GM06990 (cell line): Measurements from ENCODE around the gene TM4SF1.

Experiments
- DNase-seq: peaks from one replicate; pipeline ENCODE4 v3.0.0-alpha.2; 2011; ENCODE audit not compliant: insufficient read length; ENCODE audit errors: extremely low read depth
- H3K27me3 ChIP-seq: replicated peaks from 2 replicates; pipeline ENCODE4 v1.6.0; 2011; ENCODE audit warnings: low read length; ENCODE audit not compliant: control insufficient read depth, insufficient read depth
- H3K36me3 ChIP-seq: 2 replicates; pipeline ENCODE4 v1.5.1; 2011; ENCODE audit warnings: low read length; ENCODE audit not compliant: control insufficient read depth, insufficient read depth
- H3K4me3 ChIP-seq: replicated peaks from 2 replicates; pipeline ENCODE4 v1.5.1; 2011; ENCODE audit warnings: low read depth, mild to moderate bottlenecking, control low read depth, low read length
- TF ChIP-seq, protein P1 (sequence below): IDR thresholded peaks from 2 replicates; pipeline ENCODE4 v1.5.1; 2011; ENCODE audit warnings: low read length, control low read depth, mild to moderate bottlenecking, inconsistent platforms; ENCODE audit not compliant: insufficient read depth, poor library complexity, severe bottlenecking

TM4SF1 gene

GRCh38 chr3:149368201-149368673 lies 9.2 kb downstream of the TM4SF1 start:
- no peak overlapping the region for H3K4me3 ChIP-seq
- TF ChIP-seq, protein P1, sequence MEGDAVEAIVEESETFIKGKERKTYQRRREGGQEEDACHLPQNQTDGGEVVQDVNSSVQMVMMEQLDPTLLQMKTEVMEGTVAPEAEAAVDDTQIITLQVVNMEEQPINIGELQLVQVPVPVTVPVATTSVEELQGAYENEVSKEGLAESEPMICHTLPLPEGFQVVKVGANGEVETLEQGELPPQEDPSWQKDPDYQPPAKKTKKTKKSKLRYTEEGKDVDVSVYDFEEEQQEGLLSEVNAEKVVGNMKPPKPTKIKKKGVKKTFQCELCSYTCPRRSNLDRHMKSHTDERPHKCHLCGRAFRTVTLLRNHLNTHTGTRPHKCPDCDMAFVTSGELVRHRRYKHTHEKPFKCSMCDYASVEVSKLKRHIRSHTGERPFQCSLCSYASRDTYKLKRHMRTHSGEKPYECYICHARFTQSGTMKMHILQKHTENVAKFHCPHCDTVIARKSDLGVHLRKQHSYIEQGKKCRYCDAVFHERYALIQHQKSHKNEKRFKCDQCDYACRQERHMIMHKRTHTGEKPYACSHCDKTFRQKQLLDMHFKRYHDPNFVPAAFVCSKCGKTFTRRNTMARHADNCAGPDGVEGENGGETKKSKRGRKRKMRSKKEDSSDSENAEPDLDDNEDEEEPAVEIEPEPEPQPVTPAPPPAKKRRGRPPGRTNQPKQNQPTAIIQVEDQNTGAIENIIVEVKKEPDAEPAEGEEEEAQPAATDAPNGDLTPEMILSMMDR: no peak
- H3K27me3 ChIP-seq: no peaks in the 10 kb centered on the region
- no peaks in the 10 kb centered on the region for H3K36me3 ChIP-seq
- no peak for DNase-seq

DNA sequence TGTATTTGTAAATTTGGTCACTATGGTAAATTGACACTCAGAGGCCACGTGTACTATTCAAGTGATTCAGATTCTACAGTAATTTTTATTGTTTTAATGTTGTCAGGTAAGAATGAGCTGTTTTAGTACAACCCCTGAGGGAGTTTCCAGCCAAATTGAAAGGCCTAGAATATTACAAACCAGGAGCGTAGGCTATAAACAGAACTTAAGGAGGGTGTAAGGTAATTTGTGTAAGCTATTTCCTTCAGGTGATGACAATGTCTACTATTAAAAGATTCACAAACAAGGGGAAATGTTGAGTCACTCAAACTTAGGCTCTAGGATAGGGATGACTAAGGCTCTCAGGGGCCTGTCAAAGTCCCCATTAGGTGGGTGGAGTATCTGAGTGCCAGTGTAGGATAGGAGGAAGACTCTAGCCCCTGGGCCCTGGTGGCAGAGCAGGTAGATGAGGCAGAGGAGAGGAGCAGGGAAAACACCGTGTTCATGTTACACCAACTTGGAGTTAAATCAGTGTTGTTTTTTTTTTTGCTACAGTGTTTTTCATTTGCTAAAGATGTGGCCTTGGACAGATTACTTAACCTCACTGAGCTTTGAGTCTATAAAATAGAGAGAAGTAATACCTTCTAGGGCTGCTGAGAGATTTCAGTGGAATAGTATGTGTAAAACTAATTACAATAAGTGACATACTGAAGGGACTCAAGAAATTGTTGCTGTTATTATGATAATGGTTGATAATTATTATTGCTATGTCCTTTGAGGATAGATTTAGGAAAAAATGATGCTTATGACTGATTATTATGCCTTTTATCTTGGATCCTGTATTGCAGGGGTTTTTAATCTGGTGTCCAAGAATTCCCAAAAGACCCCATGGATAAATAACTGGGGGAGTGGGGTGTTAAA lies 10.3 kb downstream of the TM4SF1 start:
- no peak for DNase-seq
- TF ChIP-seq, protein P1: no peak
- Histone ChIP-seq H3K36me3 (no peaks in the 10 kb centered on the region), H3K4me3 (no peak overlapping the region), H3K27me3 (no peaks in the 10 kb centered on the region)

DNA sequence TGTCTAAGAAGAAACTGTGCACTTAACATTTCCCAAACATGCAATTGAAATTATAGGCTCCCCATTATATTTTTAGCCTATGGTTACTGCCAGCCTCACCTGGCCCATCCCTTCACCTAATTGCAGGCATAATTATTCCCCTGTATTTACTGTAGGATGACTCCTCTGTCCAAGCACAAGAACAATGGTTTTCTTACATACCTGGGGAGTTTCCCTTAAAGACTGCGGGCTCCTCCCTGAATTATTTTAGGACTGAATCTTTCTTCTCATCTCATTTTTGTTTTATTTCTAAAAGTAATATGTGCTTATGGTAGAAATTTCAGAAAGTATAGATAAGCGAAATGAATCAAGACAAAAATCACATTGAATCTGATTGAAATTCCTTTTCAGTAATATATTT lies 11.4 kb downstream of the TM4SF1 start:
- Histone ChIP-seq H3K27me3 (no peaks in the 10 kb centered on the region), H3K36me3 (no peaks in the 10 kb centered on the region), H3K4me3 (no peak overlapping the region)
- TF ChIP-seq, protein P1: no peak
- no peak for DNase-seq

GRCh38 chr3:149364624-149365023 lies 12.8 kb downstream of the TM4SF1 start:
- TF ChIP-seq, protein P1: no peak
- H3K36me3 ChIP-seq: no peaks in the 10 kb centered on the region
- no peak for DNase-seq
- H3K4me3 ChIP-seq: no peak overlapping the region
- H3K27me3 ChIP-seq: no peaks in the 10 kb centered on the region; the same call in 1 of the 2 replicates

DNA sequence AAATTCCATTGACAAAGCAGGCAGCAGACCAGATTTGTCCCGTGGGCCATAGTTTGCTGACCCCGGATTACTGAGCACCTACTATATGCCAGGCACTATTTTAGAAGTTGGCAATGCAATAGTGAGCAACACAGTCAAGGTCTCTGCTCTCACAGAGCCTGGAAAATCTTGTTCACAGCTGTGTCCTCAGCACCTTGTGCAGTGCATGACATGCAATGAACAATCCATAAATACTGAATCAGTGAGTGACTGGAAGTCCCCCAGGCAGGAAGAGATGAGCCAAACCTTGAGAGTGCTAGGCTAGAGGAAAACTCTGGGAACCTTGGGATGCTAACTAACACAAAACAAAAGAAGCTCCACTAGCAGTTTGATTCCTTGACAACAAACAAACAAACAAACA lies 14.4 kb downstream of the TM4SF1 start:
- no peak overlapping the region for H3K4me3 ChIP-seq
- H3K36me3 ChIP-seq: no peaks in the 10 kb centered on the region
- TF ChIP-seq, protein P1: no peak
- H3K27me3 ChIP-seq: no peaks in the 10 kb centered on the region; the same call in 1 of the 2 replicates
- DNase-seq: no peak
